GM19438 (cell line): ENCODE results near the gene CCDC28B.

Experiments
- ATAC-seq: cut with Tn5 transposase; IDR thresholded peaks from one replicate; pipeline ENCODE4 v1.9.1; 2021; ENCODE audit warnings: low read depth; ENCODE audit not compliant: unreplicated experiment

The CCDC28B gene

DNA sequence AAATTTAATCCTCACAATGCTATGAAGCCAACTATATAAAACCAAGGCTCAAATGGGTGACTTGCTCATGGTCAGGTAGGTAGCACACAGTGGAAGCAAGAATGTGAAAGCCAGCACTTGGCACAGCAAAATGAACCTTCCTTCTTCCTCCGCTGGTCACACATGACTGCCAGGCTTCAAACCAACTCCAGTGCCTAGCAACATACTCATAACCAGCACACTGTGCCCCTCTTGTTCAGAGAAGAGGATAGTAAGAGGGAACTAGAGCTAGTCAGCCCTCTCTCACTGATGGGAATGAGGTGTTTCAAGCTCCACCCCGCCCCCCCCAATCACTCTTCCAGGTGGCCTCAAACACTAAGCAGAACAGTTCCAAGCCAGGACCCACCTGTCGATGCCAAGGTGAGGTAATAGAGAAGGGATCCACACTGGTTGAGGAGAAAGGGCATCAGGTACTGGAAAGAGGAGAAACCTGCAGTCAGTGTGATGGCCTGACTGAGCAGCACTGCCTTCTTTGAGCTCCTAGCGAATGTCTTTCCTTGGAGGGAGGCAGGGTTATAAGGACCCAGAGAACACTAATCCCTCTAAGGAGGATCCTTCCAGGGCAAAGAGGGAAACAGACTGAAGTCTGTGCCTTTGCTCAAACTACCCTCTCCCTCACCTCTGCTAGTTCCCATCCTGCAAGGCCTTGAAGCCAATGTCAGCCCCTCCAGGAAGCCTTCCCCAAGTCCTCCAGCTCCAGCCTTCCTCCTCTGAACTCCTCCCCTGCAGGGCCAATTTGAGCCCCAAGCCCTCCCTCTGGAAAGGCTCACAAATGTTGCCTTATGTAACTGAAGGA, 20.6 kb downstream of the CCDC28B start:
- no peak for ATAC-seq

DNA sequence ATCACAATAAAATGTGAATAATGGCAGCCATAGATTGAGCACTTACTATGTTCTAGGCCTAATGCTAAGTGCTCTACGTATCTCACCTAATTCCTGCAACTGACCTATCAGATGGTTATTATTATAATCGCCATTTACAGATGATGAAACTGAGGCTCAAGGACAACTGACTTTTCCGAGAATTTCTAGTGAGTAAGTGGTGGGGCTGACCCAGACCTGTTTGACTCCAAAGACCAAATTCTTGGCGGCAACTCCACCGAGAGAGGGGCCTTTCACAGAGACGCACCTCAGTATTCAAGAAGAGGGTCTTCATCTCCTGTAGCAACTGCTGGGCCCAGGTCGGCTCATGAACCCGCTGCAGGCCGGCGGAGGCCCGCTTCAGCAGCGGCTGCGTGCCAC, 21.2 kb downstream of the CCDC28B start:
- ATAC-seq = no peak

DNA sequence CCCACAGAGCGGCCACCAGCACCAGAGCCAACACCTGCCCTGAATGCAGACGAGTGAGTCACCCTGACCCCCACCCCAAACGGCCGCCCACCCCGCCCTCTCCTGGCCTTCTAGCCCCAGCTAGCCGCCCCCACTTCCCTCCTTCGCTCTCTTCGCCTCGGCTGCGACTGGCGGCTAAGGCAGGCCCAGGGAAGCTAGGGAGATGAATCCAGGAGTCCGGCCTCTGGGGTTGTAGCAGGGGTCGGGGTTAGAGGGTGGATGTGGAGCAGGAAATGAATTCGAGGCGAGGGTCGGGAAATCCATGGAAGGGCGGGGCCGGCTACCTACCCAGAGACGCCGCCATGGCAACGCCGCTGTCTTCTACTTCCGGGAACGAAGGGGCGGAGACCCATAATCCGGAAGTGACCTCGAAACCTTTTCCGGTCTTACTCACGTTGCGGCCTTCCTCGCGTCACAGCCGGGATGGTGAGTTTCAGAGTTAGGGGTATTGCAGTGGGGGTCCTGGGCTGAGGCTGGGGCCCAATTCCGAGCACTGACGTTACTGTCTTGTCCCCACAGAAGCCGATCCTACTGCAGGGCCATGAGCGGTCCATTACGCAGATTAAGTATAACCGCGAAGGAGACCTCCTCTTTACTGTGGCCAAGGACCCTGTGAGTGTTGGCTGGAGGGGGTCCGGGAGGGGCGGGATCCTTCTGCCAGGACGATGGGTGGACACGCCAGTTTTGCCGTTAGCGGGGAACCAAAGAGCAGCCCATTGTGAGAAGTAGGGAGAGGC, 21.8 kb downstream of the CCDC28B start, which contains the start of the genes EIF3I and TMEM234:
TSS of gene EIF3I (plus strand) at position 428 of the 776 bp plus-strand sequence. CDS start at position 463, 35 bp downstream.
TSS of gene TMEM234 (minus strand) at position 374 of the 776 bp plus-strand sequence. CDS start at position 343, 31 bp downstream.
- ATAC-seq = peak; percentile 94

DNA sequence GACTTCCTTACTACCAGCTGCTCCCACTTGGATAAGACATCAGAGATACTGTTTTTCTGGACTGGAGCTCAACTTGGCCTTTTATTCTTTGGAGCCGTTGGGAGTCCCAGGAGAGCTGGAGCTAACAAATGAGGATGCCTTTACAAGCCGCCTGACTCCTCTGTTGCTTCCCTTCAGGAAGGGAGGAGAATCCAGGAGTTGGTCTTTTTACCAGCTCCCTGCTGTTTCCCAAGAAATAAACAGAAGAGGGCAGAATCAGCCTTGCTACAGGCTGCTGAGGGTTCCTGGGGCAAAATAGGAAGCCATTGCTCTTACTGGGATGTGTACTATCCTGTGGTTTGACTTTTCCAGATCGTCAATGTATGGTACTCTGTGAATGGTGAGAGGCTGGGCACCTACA, 23.3 kb downstream of the CCDC28B start:
- ATAC-seq = no peak

DNA sequence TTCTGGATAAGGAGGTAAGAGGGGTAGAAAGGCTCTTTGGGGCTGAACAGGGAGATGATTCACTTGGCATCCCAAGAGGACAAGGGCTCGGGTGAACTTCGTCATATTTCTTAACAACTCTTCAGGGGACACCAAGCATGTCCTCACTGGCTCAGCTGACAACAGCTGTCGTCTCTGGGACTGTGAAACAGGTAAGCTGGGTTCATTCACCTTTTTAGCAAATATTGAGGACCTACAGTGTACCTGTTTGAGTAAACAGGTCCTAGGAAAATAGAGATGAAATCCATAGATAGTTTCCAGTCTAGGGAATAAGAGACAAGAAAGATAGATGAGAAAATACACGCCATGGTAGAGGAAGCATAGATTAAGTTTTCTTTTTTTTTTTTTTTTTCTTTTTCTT, 23.9 kb downstream of the CCDC28B start:
- no peak for ATAC-seq

DNA sequence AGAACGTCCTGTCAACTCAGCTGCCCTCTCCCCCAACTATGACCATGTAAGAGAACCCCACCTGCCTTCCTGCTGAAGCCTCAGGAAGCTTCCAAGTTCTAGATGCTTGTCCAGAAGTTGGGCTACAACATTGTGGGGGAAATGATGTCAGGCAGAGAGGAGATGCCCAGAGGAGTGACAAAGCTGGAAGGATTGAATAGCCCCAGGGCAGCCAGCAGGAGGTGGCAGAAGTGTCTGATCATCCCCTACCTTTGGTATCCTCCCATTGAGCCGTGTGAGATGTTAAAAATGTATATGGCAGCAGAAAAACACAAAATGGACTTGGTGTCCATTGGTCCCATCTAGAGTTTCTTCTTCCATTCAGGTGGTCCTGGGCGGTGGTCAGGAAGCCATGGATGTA, 28.4 kb downstream of the CCDC28B start:
- ATAC-seq = no peak

DNA sequence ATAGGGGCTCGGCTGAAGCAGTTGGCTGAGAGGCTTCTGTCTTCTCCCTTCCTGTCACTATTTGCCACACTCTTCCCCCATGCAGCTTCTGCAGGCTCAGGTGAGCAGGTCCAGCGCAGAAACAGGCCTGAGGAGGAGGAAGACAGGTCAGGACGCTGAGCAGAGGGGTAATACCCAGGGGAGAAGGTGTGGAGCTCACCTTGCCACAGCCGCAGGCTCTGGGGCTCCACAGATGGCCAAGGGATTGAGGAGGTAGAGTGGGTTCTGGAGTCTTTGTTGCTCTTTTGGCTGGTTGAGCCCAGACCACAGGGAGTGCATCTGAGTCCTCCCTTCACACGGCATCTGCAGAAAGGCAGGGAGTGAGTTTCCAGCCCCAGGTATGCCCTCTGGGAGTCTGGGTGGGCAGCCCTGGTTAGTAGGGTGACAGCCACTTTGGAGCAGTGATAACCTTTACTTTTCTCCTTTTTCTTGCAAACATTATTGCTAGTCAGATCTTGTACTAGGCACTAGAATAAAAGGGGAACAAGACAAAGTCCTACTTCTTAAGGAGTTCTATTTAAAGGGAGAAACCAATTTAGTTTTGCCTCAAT, 31.5 kb downstream of the CCDC28B start:
- no peak for ATAC-seq

DNA sequence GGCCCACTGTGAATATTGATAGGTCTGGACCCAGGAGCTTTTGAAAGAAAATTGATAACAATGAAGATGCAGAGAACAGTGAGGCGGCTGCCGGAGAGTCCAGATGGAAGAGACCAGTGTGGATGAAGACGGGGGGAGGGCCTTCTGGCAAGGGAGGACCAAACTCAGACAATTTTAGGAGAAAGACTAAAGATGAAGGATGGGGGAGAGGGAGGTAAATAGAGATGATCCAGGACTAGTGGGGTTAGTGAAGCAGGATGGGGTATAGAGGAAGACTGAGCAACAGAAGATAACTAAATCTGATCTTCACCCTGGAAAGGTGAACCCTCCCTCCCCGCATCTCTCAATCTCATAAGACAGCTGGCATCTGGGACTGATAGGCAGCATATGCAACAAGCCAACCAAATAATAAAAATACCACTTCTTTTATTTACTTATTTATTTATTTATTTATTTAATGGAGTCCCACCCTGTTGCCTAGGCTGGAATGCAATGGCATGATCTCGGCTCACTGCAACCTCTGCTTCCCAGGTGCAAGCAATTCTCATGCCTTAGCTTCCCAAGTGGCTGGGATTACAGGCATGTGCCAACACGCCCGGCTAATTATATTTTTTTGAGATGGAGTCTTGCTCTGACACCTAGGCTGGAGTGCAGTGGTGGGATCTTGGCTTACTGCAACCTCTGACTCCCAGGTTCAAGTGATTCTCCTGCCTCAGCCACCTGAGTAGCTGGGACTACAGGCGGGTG, 32.3 kb downstream of the CCDC28B start:
- ATAC-seq = no peak

DNA sequence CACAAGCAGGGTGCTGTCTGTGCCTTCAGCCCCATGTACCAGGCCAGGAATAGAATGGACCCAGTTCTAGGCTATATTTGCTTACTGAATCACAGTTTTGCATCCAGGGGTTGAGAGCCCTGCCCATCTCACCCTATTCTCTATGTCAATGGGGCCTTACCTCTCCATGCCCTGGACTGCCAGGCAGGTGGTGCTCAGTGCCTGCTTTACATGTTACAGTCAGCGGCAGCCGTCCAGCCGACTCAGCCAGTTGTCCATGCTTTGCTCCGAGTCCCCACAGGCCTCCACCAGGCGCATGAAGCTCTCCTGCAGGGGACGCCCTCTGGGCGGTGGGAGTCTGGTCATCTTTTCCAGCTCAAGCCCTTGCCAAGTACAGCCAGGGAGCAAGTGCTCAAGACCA, 34.4 kb downstream of the CCDC28B start:
- no peak for ATAC-seq

DNA sequence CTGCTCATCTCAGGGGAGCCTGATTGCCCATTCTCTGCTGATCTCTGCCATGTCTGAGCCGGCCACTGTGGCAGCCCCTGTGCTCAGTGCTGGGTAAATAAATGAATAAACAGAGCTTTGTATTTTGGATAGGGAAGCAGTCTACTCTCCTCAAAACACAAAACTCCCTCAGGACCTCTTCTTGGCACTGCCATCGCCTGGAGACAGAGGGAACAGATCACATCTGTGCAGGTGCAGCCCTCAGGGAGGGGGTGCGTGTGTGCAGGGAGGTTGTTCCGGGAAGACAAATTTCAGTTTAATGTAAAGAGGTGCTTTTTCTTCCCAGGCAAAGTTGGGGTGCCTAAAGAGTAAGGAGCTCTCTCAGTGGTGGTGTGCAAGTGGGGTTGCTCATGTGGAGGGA, 38.9 kb downstream of the CCDC28B start:
- ATAC-seq = no peak

DNA sequence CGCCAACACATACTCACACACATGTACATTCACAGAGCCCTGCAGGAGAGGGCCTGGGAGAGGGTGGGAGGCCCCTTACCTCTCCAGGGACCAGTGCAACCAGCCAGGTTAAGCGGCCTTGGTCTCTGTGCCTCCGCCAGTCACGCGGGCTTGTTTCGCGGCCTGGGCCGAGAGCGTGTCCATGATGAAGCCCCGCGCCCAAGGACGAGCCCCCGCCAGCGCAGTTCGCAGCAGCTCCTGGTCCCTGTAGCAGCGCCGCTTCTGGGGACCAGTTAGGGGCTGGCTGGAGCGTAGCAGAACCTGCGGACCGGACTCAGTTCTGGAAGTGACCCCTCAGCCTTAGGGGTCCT, 39.4 kb downstream of the CCDC28B start:
- ATAC-seq = no peak

DNA sequence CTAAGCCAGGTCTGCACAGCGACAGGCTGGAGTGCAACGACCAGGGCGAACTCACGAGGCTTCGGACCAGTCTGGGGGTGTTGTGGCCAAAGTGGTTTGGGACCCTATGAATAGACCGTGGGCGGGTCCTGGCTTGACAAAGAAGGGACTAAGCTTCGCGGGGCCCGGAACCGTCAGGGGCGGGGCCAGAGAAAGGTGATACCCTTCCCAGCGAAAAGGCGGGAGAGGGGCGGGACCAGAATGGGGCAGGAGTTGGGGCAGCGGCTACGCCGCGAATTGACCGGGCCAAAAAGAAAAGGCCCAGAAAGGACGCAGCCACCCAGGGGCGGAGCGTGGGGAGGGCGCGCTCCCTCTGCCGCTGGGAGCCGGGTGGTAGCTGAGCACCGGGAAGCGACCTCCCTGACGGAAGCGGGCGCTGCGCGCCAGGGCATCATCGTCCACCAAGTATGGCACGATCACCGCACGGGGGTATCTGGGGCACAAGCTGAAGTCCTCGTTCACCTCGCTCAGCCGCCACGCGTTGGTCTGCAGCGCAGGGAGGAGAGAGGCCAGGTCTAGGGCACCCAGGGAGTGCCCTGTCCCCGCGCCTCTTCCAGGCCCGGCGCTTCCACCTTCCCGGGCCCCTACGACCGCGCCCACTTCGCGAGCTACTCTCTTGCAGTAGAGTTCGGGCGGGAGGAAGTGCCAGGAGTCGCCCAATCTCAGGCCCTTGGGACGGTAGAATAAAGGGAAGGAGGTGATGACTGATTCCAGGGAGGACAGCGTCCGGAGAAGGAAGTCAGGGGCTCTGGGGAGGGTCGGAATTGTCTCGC, 40.0 kb downstream of the CCDC28B start:
- ATAC-seq = no peak

DNA sequence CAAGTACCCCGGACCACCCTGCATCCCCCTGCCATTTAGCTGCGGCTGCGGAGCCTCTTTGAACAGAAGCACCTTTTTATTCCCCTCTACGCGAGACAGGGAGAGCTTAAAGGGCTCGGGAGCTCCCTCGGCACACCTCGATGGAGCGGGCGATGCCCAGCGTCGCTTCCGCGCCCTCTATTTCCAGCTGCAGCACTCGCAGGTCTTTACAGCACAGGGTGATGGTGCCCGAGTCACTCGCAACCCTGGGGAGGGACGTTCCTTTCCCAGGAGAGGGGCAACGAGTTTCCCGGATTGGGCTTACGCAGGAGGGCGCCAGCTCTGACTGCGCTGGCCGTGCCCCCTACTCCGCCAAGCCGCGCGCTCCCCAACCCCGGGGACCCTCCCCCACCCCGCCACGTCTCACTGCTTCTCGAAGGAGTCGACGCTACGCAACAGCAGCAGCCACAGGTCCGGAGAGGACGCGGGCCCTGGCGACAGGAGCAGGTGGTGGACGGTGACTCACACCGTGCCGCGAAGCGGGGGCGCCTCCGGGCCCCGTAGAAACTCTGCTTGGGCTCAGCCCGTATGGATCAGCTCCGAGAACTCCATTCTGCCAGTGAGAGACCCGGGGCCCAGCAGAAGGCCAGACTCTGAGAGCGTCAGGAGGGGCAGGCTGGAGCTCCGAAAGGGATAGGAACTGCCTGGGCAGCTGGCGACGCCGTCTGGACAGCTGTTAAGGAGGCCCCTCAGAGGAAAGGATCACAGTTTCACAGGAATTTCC, 40.8 kb downstream of the CCDC28B start:
- no peak for ATAC-seq

DNA sequence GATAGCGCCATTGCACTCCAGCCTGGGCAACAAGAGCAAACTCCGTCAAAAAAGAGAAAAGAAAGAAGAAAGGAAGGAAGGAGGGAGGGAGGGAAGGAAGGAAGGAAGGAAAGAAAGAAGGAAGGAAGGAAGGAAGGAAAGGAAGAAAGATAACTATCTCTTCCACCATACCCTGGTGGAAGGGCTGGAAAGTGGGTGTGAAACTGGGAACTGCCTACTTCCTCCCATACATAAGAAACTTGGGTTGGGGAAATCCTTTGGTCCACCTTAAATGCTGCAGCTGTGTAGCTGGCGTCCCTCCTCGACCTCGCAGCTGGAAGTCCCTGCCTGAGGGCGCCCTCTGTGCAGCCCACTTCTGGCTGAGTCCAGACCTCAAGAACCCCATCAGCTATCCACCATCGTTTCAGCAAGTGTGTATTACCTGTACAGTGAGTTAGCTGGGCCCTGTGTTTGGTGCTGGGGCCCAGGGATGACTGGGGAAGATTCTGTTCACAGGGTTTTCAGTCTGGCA, 42.0 kb downstream of the CCDC28B start:
- no peak for ATAC-seq

DNA sequence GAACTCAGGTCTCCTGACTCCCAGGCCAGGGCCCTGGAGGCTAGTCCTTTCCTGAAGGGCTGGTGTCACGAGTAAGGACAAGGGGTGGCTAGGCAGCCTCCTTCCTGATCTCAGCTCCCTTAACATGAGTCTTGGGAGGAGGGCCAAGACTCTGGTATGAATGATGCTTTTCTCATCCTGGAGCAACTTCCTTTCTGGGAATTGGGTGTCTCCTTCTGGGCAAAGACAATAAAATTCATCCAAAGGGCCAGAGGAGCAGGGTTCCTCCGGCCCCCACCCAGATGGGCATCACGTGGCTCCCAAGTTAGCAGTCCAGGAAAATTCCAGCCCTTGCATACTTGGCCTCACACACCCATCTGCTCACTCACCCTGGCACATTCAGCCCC, 46.5 kb downstream of the CCDC28B start, which contains the start of gene FAM167B:
TSS of gene FAM167B (plus strand) at position 335 of the 386 bp plus-strand sequence. CDS start 200 bp downstream, outside the sequence.
- no peak for ATAC-seq

DNA sequence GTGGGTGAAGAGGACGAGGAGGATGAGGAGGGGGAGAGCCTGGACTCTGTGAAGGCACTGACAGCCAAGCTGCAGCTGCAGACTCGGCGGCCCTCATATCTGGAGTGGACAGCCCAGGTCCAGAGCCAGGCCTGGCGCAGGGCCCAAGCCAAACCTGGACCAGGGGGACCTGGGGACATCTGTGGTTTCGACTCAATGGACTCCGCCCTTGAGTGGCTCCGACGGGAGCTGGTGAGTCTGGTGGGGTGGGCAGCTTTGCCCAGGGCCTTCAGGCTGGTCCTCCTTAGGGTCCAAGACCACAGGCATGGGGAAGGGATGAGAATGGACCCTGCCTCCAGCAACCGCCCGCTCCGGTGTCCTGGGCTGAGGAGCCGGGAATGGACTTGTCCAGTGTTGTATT, 47.1 kb downstream of the CCDC28B start:
- no peak for ATAC-seq

DNA sequence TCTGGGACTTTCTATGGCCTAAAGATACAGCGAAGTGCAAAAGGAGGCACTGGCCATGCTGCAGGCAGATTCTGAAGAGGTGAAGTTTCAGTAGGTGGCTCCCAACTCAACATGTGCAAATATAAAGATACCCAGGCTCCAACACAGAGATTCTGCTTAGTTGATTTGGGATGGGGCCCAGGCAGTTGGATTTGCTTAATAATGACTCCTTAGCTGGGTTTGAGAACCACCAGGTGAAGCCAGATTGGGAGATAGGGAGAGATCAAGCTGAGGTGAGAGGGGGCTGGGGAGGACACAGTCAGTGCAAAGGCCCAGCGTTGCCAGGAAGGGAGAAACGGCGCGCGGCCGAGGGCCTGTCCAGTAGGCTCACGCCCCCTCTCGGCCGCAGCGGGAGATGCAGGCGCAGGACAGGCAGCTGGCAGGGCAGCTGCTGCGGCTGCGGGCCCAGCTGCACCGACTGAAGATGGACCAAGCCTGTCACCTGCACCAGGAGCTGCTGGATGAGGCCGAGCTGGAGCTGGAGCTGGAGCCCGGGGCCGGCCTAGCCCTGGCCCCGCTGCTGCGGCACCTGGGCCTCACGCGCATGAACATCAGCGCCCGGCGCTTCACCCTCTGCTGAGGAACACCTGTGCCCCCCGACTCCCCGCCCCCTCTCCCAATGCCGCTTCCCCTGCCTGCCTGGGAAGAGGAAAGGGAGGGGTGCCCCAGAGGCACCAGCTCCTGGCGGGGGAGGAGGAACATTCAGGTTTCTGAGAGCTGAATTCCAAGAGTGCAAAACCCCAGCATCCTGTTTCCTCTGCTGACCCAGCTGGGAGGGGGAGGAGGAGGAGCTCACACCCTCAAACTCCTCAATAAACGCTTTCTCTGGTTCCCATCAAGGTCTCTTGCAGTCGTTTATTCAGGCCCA, 47.8 kb downstream of the CCDC28B start:
- no peak for ATAC-seq
